Neuron (in vitro differentiated cells): ENCODE results near the gene TPH2.
A peak's percentile ranks its signal among the peaks of the same experiment; 100 is the strongest.

Experiments
- H2AFZ ChIP-seq: one replicate; pipeline ENCODE4 v1.6.1; 2013; ENCODE audit warnings: low read depth, mild to moderate bottlenecking, inconsistent platforms, low read length, moderate library complexity
- H3K27me3 ChIP-seq: one replicate; pipeline ENCODE4 v1.6.1; 2013; ENCODE audit warnings: low read length; ENCODE audit not compliant: insufficient read depth
- H3K36me3 ChIP-seq: one replicate; pipeline ENCODE4 v1.6.1; 2013; ENCODE audit warnings: low read length; ENCODE audit not compliant: insufficient read depth
- H3K4me1 ChIP-seq: one replicate; pipeline ENCODE4 v1.6.1; 2013; ENCODE audit warnings: low read length; ENCODE audit not compliant: insufficient read depth
- H3K4me3 ChIP-seq: 2 replicates; pipeline ENCODE4 v1.5.1; 2013; ENCODE audit warnings: mild to moderate bottlenecking, low read length, moderate library complexity
- H3K9me3 ChIP-seq: one replicate; pipeline ENCODE4 v1.6.1; 2013; ENCODE audit warnings: low read length

Gene TPH2

GRCh38 chr12:71947645-71948105 lies 9.0 kb downstream of the TPH2 start:
- Histone ChIP-seq H3K4me3 (peak overlapping the region; percentile 13), H3K27me3 (no peaks in the 10 kb centered on the region), H3K9me3 (no peaks in the 10 kb centered on the region), H3K36me3 (no peaks in the 10 kb centered on the region), H3K4me1 (peaks cover 32% of the 10 kb centered on the region), H2AFZ (no peak overlapping the region)

GRCh38 chr12:71948390-71948789 lies 9.7 kb downstream of the TPH2 start:
- Histone ChIP-seq H3K4me1 (peaks cover 32% of the 10 kb centered on the region), H3K36me3 (no peaks in the 10 kb centered on the region), H3K9me3 (no peaks in the 10 kb centered on the region), H2AFZ (peak overlapping the region; percentile 35), H3K4me3 (no peak overlapping the region), H3K27me3 (no peaks in the 10 kb centered on the region)

DNA sequence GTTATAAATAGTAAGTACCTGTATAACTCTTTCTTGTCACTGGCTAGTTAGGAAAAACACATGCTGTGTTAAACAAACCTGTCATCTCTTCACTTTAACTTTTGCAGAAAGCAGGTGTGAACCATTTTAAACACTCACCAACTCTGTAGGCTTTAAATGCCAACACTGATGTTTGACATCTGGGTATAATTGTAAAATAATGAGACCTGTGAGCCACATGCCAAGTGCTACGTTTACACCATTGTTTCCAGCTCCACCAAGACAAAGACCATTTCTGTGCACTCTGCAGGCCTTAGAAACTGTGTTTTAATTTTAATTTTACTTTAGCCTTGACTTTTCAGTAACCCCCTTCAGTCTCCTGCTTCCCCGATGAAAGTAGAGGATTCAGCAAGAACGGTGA lies 11.0 kb downstream of the TPH2 start:
- Histone ChIP-seq H3K4me1 (peaks cover 25% of the 10 kb centered on the region), H2AFZ (no peak overlapping the region), H3K27me3 (no peaks in the 10 kb centered on the region), H3K36me3 (no peaks in the 10 kb centered on the region), H3K9me3 (no peaks in the 10 kb centered on the region), H3K4me3 (no peak overlapping the region)

GRCh38 chr12:71950404-71950803 lies 11.8 kb downstream of the TPH2 start:
- peaks cover 25% of the 10 kb centered on the region for H3K4me1 ChIP-seq
- no peak overlapping the region for H2AFZ ChIP-seq
- no peaks in the 10 kb centered on the region for H3K36me3 ChIP-seq
- no peak overlapping the region for H3K4me3 ChIP-seq
- H3K9me3 ChIP-seq = no peaks in the 10 kb centered on the region
- H3K27me3 ChIP-seq = no peaks in the 10 kb centered on the region

- H3K9me3 ChIP-seq = no peaks in the 10 kb centered on the region
- H2AFZ ChIP-seq = no peak overlapping the region
- H3K27me3 ChIP-seq = no peaks in the 10 kb centered on the region
- no peak overlapping the region for H3K4me3 ChIP-seq
- H3K36me3 ChIP-seq = no peaks in the 10 kb centered on the region
- H3K4me1 ChIP-seq = peaks cover 25% of the 10 kb centered on the region
Measured at GRCh38 chr12:71950819-71951218, 12.2 kb downstream of the TPH2 start.

GRCh38 chr12:71954083-71954778 lies 15.6 kb downstream of the TPH2 start:
- Histone ChIP-seq H3K36me3 (no peaks in the 10 kb centered on the region), H3K9me3 (no peaks in the 10 kb centered on the region), H3K4me3 (no peak overlapping the region), H3K27me3 (no peaks in the 10 kb centered on the region), H2AFZ (no peak overlapping the region), H3K4me1 (peaks cover 14% of the 10 kb centered on the region)

DNA sequence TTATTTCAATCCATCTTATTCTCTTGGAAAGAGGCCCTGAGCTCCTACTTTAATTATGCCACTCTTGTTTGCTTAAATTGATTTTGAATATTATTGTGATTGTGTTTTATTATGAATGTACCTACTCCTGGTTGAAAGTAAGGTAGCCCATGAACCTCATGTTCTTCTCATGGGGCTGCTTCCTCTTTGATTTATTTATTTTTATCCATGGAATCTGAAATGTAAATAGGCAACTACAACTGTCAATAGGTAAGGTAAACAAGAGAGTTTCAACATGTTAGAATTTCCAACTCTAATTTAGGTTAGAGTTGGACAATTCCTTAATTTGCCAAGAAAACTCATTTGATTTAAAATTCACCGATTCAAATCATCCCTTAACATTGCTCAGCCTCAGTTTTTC lies 16.2 kb downstream of the TPH2 start:
- no peaks in the 10 kb centered on the region for H3K9me3 ChIP-seq

DNA sequence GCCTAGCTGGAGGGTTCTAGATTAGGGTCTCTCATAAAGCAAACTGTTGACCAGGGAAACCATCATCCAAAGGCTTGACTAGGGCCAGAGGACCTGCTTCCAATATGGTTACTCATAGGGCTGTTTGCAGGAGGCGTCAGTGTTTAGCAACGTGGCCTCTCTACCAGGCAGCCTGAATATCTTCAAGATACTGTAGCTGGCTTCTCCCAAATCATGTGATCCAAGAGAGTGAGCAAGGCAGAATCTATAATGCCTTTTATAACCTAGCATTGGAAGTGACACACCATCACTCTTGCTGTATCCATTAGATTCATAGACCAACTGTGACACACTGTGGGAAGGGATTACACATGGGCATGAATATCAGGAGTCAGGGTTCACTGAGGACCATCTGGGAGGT lies 17.3 kb downstream of the TPH2 start:
- Histone ChIP-seq H3K36me3 (no peaks in the 10 kb centered on the region), H3K4me1 (peaks cover 11% of the 10 kb centered on the region), H3K4me3 (no peak overlapping the region), H3K9me3 (no peaks in the 10 kb centered on the region), H3K27me3 (no peaks in the 10 kb centered on the region), H2AFZ (no peak overlapping the region)

More for the DNA sequence above, 16.2 kb downstream of the TPH2 start:
- no peaks in the 10 kb centered on the region for H3K27me3 ChIP-seq
- H2AFZ ChIP-seq = no peak overlapping the region
- no peak overlapping the region for H3K4me3 ChIP-seq
- no peaks in the 10 kb centered on the region for H3K36me3 ChIP-seq
- H3K4me1 ChIP-seq = peaks cover 12% of the 10 kb centered on the region

- Histone ChIP-seq H3K4me3 (no peak overlapping the region), H2AFZ (no peak overlapping the region), H3K4me1 (peaks cover 11% of the 10 kb centered on the region)
Measured at GRCh38 chr12:71958056-71958455, 19.4 kb downstream of the TPH2 start.

GRCh38 chr12:71958457-71958856 lies 19.8 kb downstream of the TPH2 start:
- H3K36me3 ChIP-seq = no peaks in the 10 kb centered on the region
- H3K9me3 ChIP-seq = no peaks in the 10 kb centered on the region
- no peak overlapping the region for H3K4me3 ChIP-seq
- H3K4me1 ChIP-seq = peaks cover 11% of the 10 kb centered on the region
- H3K27me3 ChIP-seq = no peaks in the 10 kb centered on the region
- H2AFZ ChIP-seq = no peak overlapping the region

More at GRCh38 chr12:71958056-71958455, 19.4 kb downstream of the TPH2 start:
- Histone ChIP-seq H3K36me3 (no peaks in the 10 kb centered on the region), H3K9me3 (no peaks in the 10 kb centered on the region), H3K27me3 (no peaks in the 10 kb centered on the region)

GRCh38 chr12:71958993-71959578 lies 20.4 kb downstream of the TPH2 start:
- Histone ChIP-seq H3K4me3 (no peak overlapping the region), H3K36me3 (no peaks in the 10 kb centered on the region), H3K9me3 (no peaks in the 10 kb centered on the region)

GRCh38 chr12:71967211-71967610 lies 28.6 kb downstream of the TPH2 start:
- H3K9me3 ChIP-seq = no peaks in the 10 kb centered on the region
- H3K4me3 ChIP-seq = no peak overlapping the region
- no peaks in the 10 kb centered on the region for H3K27me3 ChIP-seq
- no peak overlapping the region for H2AFZ ChIP-seq
- no peaks in the 10 kb centered on the region for H3K36me3 ChIP-seq
- peaks cover 5% of the 10 kb centered on the region for H3K4me1 ChIP-seq

More at GRCh38 chr12:71958993-71959578, 20.4 kb downstream of the TPH2 start:
- H2AFZ ChIP-seq = no peak overlapping the region
- H3K4me1 ChIP-seq = peaks cover 11% of the 10 kb centered on the region
- no peaks in the 10 kb centered on the region for H3K27me3 ChIP-seq

GRCh38 chr12:71969330-71969729 lies 30.7 kb downstream of the TPH2 start:
- no peaks in the 10 kb centered on the region for H3K27me3 ChIP-seq
- peaks cover 8% of the 10 kb centered on the region for H3K4me1 ChIP-seq
- no peaks in the 10 kb centered on the region for H3K36me3 ChIP-seq
- H3K4me3 ChIP-seq = no peak overlapping the region
- no peaks in the 10 kb centered on the region for H3K9me3 ChIP-seq
- H2AFZ ChIP-seq = no peak overlapping the region
